KOPT-K1 (cell line): ENCODE results near the gene HSD3B7.
"Not testable (repeated sequence)": the region's sequence is repeated elsewhere in the genome, so short reads cannot be mapped to it uniquely, and the experiment has no call there.

Experiments
- H3K27ac ChIP-seq: fragments of 200-600 bp; sonication (generic); 2 replicates; pipeline ENCODE4 v1.5.1; 2016; ENCODE audit warnings: antibody characterized with exemption, mild to moderate bottlenecking, low read depth, low read length; ENCODE audit not compliant: poor library complexity, severe bottlenecking
- H3K36me3 ChIP-seq: fragments of 200-600 bp; sonication (generic); 2 replicates; pipeline ENCODE4 v1.5.1; 2017; ENCODE audit warnings: antibody characterized with exemption, mild to moderate bottlenecking, low read length, moderate library complexity; ENCODE audit not compliant: insufficient read depth
- H3K9me3 ChIP-seq: fragments of 200-600 bp; sonication (generic); 2 replicates; pipeline ENCODE4 v1.5.1; 2017; ENCODE audit warnings: antibody characterized with exemption, low read length, mild to moderate bottlenecking; ENCODE audit not compliant: insufficient read depth, poor library complexity, severe bottlenecking

HSD3B7 gene

GRCh38 chr16:31009894-31010584, 25.0 kb downstream of the HSD3B7 start:
- Histone ChIP-seq H3K36me3 (no peaks in the 10 kb centered on the region), H3K9me3 (no peaks in the 10 kb centered on the region), H3K27ac (no peak overlapping the region)

GRCh38 chr16:31010585-31011325, 25.7 kb downstream of the HSD3B7 start, which contains the start of gene STX1B:
Gene STX1B, minus strand, starts transcription at chr16:31010638. Its CDS starts 242 bp downstream, at chr16:31010396.
- no peaks in the 10 kb centered on the region for H3K9me3 ChIP-seq
- H3K27ac ChIP-seq, result no peak within 1 kb of the TSS
- H3K36me3 ChIP-seq, result no peaks in the 10 kb centered on the region

- not testable (repeated sequence) for H3K36me3 ChIP-seq, H3K9me3 ChIP-seq
Observed at GRCh38 chr16:31011815-31012214, 26.8 kb downstream of the HSD3B7 start.

GRCh38 chr16:31013292-31013691, 28.3 kb downstream of the HSD3B7 start:
- H3K27ac ChIP-seq, H3K9me3 ChIP-seq, H3K36me3 ChIP-seq: not testable (repeated sequence)

More at GRCh38 chr16:31011815-31012214, 26.8 kb downstream of the HSD3B7 start:
- not testable (repeated sequence) for H3K27ac ChIP-seq

GRCh38 chr16:31016018-31016417, 31.0 kb downstream of the HSD3B7 start:
- no peak overlapping the region for H3K27ac ChIP-seq

GRCh38 chr16:31017756-31018155, 32.7 kb downstream of the HSD3B7 start:
- not testable (repeated sequence) for H3K27ac ChIP-seq, H3K36me3 ChIP-seq, H3K9me3 ChIP-seq

More at GRCh38 chr16:31016018-31016417, 31.0 kb downstream of the HSD3B7 start:
- no peaks in the 10 kb centered on the region for H3K36me3 ChIP-seq
- no peaks in the 10 kb centered on the region for H3K9me3 ChIP-seq

- no peak overlapping the region for H3K27ac ChIP-seq
- no peaks in the 10 kb centered on the region for H3K9me3 ChIP-seq
- H3K36me3 ChIP-seq, result no peaks in the 10 kb centered on the region
Observed at GRCh38 chr16:31020536-31020935, 35.5 kb downstream of the HSD3B7 start.

- H3K9me3 ChIP-seq, result no peaks in the 10 kb centered on the region
- H3K36me3 ChIP-seq, result no peaks in the 10 kb centered on the region
Observed at GRCh38 chr16:31022544-31023251, 37.7 kb downstream of the HSD3B7 start.

GRCh38 chr16:31023252-31023602, 38.2 kb downstream of the HSD3B7 start:
- Histone ChIP-seq H3K9me3 (no peaks in the 10 kb centered on the region), H3K27ac (no peak overlapping the region), H3K36me3 (no peaks in the 10 kb centered on the region)

More at GRCh38 chr16:31022544-31023251, 37.7 kb downstream of the HSD3B7 start:
- H3K27ac ChIP-seq, result no peak overlapping the region

GRCh38 chr16:31023627-31024226, 38.7 kb downstream of the HSD3B7 start:
- no peaks in the 10 kb centered on the region for H3K9me3 ChIP-seq
- no peak overlapping the region for H3K27ac ChIP-seq
- H3K36me3 ChIP-seq, result no peaks in the 10 kb centered on the region

- H3K27ac ChIP-seq, result no peak overlapping the region
- no peaks in the 10 kb centered on the region for H3K36me3 ChIP-seq
- H3K9me3 ChIP-seq, result no peaks in the 10 kb centered on the region
Observed at GRCh38 chr16:31025339-31025738, 40.3 kb downstream of the HSD3B7 start.

- no peaks in the 10 kb centered on the region for H3K36me3 ChIP-seq
- no peak overlapping the region for H3K27ac ChIP-seq
- H3K9me3 ChIP-seq, result no peaks in the 10 kb centered on the region
Observed at GRCh38 chr16:31029272-31029671, 44.3 kb downstream of the HSD3B7 start.

- Histone ChIP-seq H3K9me3 (no peaks in the 10 kb centered on the region), H3K36me3 (no peaks in the 10 kb centered on the region), H3K27ac (no peak overlapping the region)
Observed at GRCh38 chr16:31031276-31031675, 46.3 kb downstream of the HSD3B7 start.

- H3K9me3 ChIP-seq, result no peaks in the 10 kb centered on the region
Observed at GRCh38 chr16:31032736-31033708, 48.0 kb downstream of the HSD3B7 start, which contains the start of gene STX4. Gene STX4, plus strand, starts transcription at chr16:31033558. Its CDS starts 248 bp downstream, at chr16:31033806.

More at GRCh38 chr16:31032736-31033708, 48.0 kb downstream of the HSD3B7 start, which contains the start of gene STX4:
- peaks cover 4% of the 10 kb centered on the region; the same call in 1 of the 2 replicates for H3K36me3 ChIP-seq
- H3K27ac ChIP-seq, result peak within 1 kb of the TSS; percentile 55
